Astrocyte (in vitro differentiated cells and primary cell): ENCODE measurements around the gene ZNF689.

Experiments used
- CTCF ChIP-seq: IDR thresholded peaks from 2 replicates; pipeline ENCODE4 v1.5.1; 2011; ENCODE audit warnings: low read depth, mild to moderate bottlenecking, inconsistent platforms, low read length, moderate library complexity; ENCODE audit not compliant: insufficient read depth
- EZH2 ChIP-seq: IDR thresholded peaks from 2 replicates; pipeline ENCODE4 v1.6.1; 2012; ENCODE audit warnings: mild to moderate bottlenecking, low read length, inconsistent platforms; ENCODE audit not compliant: insufficient read depth

GRCh38 chr16:30555315-30556124 lies 54.7 kb downstream of the ZNF689 start:
- TF ChIP-seq CTCF (no peak), EZH2 (no peak)
